GM21786 (cell line): ENCODE measurements around the gene DOC2B.
"Not testable (repeated sequence)": the region's sequence is repeated elsewhere in the genome, so short reads cannot be mapped to it uniquely, and the experiment has no call there.

Experiments
- ATAC-seq: cut with Tn5 transposase; IDR thresholded peaks from one replicate; pipeline ENCODE4 v1.9.1; 2021; ENCODE audit not compliant: unreplicated experiment

Gene DOC2B

DNA sequence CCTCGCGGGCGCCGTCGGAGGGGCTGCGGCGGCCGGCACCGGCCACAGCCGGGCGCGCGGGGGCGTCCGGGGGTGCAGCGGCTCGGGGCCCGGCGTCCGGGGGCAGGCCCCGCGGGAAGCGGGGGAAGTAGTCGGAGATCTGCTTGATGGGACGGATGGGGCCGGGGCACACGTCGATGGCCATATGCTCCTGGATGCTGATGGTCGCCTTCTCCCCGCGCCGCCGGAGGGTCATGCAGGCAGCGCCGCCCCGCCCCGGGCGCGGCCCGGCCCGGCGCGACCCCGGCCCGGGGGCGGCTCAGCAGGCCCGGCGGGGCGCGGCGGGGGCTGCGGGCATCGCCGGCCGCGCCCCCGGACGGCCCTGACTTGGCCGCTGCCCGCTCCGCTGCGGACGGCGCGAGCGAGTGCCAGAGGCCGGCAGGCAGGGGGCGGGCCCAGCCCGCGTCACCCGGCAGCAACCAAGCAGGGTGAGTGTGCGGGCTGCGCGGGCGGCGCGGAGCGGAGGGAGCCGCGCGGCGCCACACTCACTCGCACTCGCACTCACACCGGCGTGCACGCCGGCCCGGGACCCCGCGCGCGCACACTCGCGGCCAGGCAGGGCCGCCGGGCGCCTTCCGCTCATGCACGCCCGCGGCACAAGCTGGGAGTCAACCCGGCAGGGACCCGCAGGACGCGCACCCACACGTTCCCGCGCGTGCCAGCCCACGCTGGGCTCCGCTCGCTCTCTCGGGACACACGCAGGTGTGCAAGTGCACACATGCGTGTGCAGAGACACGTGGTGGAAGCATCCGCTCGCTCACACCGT is at the start of gene DOC2B:
Gene DOC2B, minus strand, starts transcription at position 406 of the 805 bp plus-strand sequence. Its CDS starts 171 bp downstream, at position 235.
- no peak for ATAC-seq

DNA sequence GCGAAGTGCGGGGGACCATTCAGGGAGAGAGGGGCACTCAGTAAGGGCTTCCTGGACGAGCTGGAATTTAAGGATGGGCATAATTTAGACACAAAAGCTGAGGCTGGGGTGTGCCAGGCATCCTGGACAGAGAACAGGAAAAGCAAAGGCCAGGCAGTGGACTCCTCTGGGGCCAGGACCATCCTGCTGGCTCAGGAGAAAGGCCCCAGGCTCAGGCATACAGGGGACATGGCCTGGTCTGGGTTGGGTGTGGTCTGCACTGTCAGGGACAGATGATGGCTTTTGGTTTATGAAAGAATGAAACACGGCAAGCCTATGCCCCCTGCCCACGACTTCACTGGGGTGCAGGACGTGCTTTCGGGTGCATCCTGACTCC is 48.9 kb upstream of the DOC2B start:
- ATAC-seq, result no peak

DNA sequence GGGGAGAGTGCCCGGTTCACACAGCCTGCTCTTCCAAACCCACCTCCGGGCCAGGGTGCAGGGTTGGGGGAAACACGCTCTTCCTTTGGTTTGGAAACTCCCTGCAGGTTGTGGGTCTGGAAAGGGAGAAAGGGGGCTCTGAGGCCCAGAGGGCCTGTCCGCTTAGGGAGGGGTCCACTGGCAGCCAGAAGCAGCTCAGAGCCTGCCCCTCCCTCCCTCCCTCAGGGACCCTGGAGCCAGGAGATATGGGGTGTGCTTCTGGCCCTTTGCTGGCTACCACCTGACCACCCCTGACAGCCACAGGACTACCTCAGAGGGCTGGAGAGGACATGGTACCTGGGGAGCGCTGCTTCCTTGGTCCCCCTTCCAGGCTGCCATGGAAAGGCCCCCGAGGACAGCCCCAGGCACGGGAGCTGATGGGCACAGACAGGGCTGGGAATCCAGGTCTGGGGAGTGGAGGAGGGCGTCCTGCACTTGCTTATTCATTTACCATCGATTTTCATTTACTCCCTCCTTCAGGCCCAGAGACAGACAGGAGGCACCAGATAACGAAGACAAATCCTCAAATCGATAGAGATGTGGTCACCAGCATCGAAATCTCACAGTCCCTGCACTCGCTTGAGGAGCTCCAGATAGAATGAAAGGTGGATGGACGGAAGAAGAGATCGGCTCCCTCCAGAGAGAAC is 48.4 kb upstream of the DOC2B start:
- ATAC-seq, result no peak

DNA sequence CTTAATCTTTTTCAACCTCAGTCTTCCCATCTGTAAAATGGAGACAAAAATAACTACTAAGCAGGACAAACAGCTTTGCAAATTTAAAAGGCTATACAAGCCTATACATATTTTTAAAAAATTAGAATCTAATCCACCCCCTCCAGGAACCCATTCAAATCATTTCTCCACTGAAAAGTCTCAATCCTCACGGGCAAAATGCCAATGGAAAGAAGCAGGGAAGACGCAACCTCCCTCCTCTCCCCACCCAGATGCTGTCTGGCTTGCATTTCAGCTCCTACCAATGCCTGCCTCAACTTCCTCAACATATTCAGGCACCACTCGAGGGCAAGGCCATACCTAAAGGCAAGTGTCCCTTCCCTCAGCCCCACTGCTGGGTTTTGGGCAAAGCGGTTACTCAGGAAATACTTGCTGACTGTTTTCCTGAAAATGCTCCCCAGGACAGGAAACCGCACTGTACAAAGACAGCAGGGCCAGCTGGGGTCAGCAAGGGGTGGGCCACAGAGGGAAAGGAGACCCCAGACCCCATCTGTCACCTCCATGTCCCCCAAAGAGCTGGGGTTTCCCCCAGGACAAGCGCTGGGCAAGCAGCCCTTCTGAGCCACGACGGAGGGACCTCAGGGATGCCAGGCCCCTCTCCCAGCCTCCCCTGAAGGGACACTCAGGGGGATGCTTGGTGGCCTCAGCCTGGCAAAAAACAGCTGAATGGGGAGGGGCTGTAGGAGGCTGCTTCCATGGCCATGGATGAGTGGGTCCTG is 47.7 kb upstream of the DOC2B start:
- ATAC-seq, result no peak

DNA sequence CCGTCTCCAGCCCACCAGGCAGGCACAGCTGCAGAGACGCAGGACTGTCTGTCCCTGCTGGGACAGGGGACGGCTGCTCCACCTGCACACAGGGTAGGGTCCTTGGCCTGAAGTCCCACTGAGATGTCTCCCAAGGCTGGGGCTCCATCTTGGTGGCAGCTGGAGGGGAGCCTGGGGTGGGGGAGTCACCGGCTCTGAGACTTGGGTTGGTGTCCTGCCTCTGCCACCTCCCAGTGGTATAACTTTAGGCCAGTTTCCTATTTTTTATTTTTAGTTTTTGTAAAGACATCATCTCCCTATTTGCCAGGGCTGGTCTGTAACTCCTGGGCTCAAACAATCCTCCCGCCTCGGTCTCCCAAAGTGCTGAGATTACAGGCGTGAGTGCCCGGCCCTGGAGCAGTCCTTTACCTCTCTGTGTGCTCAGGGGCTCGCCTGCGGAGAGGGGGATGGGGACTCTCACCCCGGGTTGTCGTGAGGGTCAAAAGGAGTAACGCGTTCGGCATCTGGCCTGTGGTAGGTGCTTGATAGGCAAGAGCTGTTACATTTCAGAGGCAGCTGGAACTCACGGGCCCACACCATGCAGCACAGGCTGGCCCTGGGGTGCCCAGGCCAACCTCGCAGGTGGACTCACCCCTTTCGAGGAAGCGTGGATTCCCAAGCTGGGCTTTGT is 46.6 kb upstream of the DOC2B start:
- ATAC-seq, result no peak

DNA sequence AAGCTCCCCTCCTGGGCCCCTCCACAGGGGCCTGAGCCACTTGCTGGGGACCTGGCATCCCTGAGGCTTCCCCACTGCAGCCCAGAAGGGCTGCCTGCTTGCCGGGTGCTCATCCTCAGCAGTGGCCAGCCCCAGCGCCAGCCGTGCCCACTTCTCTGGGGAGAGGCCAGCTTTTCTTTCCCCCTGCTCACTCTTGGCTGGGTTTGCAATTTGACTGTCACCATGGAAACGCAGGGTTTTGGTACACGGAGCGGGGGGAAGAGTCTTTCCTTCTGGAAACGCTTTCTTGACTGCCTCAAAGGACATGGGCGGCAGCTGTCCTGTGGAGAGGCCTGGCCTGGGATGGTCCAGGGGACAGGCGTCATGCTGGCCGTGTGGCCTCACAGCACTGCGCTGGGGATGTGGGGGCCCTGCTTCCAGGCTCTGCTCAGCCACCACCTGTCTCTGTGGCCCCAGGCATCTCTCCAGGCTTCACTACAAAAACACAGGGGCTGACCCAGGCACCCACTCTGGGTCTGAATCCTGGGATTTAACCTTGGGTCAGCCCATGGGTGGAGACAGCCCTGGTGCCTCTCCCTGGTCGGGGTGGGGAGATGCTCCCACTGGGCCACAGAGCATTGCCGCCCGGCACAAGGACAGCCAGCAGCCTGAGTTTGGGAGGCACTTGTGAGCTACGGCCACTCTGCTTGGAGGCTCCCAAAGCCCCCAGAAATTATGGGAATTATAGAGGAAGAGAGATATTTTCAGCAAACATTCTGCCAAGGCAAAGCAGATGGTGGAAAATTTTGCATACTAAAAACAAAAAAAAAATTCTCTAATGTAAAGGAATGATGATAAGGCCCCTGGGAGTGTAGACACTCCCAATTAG is 45.9 kb upstream of the DOC2B start:
- ATAC-seq, result no peak

DNA sequence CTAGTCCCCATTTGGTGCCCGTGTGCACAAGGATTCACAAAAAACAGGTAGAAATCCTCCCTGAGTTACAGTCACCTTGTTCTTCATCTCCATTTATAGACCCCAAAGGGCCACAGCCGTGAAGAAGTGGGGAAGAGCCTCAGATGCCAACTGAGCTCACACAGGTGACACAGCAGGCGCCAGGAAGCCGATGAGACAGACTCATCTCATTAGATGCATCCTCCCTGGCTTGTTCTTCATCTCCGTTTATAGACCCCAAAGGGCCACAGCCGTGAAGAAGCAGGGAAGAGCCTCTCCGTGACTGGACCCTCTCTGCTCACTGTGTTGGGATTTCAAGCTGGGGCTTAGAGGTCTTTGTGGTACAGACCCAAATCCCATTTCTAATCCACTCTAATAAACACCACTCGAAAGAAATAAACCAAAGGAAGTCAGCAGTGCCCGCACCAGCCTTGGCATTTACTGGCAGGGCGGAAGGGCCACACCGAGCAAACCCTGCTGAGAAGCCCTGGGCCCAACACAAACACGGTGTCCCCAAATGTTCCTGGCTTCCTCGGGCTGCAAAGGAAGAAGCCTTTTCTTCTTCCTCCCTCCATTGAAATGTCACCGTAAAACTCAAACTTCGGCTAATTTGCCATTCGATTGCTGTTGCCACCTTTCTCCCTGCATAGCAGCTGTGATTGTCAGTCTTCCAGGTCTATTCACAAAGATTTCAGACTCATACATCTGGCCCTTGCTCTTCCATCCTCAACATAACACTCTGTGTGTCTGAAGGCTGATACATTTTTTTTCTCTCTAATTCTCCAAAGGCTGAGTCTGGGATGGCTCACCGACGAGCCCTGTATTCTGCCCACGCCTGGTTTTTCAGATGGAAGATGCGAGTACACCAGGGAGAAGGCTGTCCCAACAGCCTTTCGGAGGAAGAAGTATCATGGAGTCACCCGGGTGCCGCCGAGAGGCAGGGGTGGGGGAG is 44.9 kb upstream of the DOC2B start:
- ATAC-seq, result no peak

DNA sequence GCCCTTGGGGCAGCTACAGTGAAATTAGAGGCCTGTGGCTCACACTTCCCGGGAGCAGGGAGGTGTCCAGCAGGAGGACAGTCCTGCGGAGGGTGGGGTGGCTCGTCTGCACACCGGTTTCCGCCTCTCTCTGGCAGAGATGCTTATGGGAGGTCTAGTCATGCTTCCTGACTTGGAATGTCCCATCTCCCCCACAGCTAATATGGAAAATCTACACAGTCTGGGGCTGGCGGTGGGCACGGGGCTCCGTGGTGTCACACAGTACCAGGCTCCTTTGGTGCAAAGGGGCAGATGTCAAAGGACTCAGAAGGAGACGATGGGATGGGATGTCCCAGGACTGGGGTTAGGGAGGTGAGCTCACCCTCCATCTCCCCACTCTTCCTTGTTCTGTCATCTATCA is 44.1 kb upstream of the DOC2B start:
- no peak for ATAC-seq

DNA sequence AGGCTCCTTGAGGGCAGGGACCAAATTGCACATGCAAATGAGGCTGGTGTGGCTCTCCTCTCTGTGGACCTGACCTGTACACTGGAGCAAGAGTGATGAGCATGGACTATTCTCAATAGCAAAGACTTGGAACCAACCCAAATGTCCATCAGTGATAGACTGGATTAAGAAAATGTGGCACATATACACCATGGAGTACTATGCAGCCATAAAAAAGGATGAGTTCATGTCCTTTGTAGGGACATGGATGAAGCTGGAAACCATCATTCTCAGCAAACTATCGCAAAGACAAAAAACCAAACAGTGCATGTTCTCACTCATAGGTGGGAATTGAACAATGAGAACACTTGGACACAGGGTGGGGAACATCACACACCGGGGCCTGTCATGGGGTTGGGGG is 43.1 kb upstream of the DOC2B start:
- not testable (repeated sequence) for ATAC-seq

DNA sequence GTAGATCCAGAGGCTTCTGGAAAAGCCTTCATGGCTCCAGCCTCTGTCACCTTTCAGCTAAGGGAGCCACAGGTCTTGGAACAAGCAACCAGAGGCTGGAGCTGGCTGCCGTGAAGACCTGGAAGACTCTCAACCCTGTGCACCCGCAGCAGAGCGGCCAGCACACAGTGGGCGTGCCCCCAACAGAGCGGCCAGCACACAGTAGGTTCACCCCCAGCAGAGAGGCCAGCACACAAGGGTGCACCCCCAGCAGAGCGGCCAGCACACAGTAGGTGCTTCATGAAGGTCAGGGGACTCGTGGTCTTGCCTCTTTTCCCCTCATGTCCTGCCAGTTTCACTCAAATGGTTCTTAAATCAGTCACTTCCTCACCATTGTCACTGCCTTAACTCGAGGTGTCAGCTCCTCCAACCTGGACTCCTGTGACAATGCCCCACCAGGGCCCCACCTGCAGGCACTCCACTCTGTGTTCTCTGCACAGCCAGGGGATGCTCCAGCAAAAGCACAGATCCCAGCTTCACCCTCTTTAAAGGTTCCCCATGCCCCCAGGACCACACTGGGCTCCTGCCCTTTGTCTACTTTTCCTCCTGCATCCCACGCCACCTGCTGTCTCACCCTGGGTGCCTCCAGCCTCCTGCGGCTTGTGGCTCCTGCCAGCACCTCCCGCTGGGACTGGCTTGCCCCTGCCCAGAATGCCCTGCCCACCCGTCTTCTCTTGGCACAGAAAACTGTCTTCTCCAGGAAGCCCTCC is 42.4 kb upstream of the DOC2B start:
- ATAC-seq, result no peak

DNA sequence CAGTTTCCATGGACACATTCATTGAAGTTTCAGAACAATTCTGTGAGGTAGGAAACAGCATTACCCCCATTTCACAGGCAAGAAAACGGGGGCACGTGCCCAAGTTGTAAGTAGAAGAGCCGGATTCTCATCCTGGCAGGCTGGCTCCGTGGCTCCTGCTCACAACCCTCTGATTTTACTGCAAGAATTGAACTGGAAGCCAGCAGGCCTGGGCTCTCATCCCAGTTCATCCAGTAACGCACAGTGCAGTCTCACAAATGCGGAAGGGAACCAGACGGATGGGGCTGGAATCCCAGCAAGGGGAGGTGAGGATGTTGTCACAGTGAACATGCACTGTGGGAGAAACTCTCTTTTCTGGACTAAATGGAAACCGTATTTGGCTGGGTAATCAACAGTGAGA is 40.7 kb upstream of the DOC2B start:
- no peak for ATAC-seq

DNA sequence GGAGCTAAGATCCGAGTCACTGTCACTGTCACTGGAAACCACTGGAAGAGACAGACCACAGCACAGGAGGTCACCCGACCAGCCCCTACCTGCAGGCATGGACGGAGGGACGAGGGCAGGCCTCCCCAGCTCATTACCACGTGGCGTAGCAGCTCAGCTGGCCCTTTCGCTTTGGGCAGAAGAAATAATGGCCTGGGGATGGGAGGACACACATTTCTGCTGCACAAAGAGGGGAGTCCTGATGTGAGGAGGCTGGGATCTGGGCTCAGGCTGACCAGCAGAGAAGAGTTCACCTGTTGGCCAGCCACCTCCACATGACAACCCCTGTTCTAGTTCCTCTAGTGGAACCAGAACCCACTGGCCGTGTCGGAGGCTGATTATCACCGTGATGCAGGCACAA is 38.2 kb upstream of the DOC2B start:
- ATAC-seq, result no peak

DNA sequence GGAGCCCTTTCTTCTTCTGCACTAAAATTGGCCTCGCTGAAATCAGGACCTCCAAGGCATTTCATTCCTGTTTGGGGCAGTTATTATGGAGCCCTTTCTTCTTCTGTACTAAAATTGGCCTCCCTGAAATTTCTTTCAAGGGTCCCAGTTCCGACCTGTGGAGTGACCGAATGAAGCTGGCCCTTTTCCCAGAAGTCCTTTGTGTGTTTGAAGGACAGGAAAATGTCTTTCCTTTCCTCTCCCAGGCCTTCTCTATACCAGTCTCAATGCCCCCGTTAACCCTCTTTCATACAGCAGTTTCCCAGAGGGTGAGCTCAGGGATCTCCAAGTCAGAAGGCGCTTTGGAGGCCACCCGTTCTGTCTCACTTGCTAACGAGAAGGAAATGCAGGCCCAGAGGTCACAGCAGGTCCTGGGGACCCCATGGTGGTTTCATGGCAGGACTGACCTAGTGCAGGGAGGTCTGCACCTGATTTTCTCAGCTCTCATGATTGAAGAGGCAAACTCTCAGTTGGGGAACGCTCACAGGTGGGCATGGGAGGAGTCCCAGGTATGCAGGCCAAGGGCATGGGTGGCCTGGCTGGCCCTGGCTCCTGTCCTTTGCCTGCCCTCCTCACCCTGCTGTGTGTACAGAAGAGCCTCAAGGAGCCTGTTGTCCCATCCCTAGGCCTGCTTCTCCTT is 37.1 kb upstream of the DOC2B start:
- no peak for ATAC-seq

DNA sequence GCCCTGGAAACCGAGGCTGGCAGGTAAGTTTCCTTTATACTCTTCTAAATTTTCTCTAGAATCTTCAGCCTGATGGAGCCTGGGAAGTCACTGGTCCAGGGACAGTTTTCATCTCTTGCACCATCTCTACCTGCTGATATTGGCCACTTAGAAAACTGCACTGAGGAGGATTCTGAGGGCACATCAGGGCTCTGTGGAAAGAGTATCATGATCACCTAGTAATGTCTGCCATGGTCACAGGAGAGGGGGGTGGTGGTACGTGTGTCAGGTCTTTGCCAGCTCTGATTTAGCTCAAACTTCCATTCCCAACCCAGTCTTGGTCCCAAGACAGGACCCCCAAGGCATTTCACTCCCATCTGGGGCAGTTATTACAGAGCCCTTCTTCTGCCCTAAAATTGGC is 35.2 kb upstream of the DOC2B start:
- no peak for ATAC-seq

DNA sequence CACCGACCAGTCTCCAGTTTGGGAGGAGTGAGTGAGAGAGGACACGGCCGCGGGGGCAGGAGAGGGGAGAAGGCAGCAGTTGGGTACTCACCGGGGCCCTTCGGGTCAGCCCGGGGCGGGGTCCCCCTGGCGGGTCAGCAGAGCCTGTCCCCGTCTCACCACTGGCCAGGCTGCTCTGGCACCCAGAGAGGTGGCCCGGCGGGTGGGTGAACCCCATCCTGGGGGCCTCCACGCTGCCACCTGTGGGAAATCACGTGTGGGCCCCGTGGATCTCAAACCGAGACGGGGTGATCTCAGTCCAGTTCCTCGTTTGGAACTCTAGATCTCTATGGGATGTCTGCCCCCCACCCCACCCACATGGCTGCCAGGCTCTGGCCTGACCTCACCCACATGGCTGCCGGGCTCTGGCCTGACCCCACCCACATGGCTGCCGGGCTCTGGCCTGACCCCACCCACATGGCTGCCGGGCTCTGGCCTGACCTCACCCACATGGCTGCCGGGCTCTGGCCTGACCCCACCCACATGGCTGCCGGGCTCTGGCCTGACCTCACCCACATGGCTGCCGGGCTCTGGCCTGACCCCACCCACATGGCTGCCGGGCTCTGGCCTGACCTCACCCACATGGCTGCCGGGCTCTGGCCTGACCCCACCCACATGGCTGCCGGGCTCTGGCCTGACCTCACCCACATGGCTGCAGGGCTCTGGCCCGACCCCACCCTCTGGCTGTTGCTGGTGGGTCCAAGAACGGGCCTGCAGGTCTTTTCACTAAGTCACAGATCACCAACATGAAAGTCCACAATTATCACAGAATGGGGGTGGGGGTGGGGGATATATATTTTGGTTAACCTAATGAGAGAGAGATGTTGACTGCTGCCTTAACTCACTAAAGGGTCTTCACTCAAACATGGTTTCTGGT is 34.4 kb upstream of the DOC2B start:
- ATAC-seq, result not testable (repeated sequence)

DNA sequence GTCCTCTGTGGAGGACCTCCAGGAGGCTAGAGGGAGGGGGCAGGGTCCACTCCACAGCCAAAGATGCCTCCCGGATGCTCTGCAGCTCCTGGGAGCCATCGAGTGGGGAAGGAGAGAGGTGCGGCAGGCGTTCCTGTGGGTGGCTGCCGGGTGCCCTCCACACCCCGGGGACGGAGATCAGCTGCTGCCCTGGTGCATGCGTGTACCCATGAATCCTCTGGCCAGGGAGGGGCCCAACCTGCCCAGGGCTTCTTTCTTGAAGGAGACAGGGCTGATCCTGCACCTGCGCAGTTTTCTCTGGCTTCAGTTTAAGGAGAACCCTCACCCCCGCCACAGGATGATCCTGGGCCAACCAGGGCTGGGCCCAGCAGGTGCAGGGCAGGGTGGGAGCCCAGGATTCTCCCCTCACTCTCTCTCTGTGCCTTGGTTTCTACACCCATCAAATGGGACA is 33.5 kb upstream of the DOC2B start:
- ATAC-seq, result no peak
